Tongue (tissue), 1 donor: ENCODE results near the gene PLEKHF1. TPM values are rescaled to one million over a fixed set of nuclear protein-coding genes. Genes with fewer than 3 reads are reported as not detected.

ENCODE experiments used
- total RNA-seq: library from RNA; depleted of rRNA; stranded (reverse); fragments of >200 nt; gene quantifications from one replicate; pipeline ENCODE4 v1.2.3, GENCODE V29; 2014

PLEKHF1 gene
- total RNA-seq, 1 donor from 2014 or later = 52.9 TPM

Other genes starting within 250 kb of the PLEKHF1 start
- gene VSTM2B, start 139.5 kb upstream of the PLEKHF1 start, total RNA-seq = not detected
- 41.3 TPM for gene POP4, start 59.2 kb upstream of the PLEKHF1 start, total RNA-seq
- 31.9 TPM for gene C19orf12, start 49.8 kb downstream of the PLEKHF1 start, total RNA-seq
- 7.0 TPM for gene CCNE1, start 146.5 kb downstream of the PLEKHF1 start, total RNA-seq